ENCODE results near the gene CXCR3.
"Not testable (repeated sequence)": the region's sequence is repeated elsewhere in the genome, so short reads cannot be mapped to it uniquely, and the experiment has no call there.

Gene CXCR3

DNA sequence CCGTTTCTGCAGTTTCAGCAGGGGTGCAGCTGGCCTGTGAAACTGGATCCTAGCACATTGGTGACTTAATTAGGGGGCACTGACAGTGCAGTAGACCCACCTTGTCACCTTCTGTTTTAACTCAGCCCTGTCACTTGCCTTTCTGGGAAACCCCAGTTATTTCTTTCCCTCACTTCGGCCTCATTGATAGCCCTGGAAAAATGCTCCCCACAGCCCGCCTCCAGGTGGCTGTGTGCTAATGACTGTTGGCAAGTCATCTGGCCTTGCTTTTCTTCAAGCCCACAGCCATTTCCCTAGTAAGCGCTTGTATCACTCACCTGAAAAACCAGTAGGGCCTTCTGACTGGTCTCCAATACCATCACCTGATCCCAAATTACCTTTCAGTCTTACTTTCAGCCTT is 3.3 kb downstream of the CXCR3 start:
- H3K4me3 ChIP-seq (ENCODE audit: insufficient read depth, low read depth, low read length, poor library complexity, severe bottlenecking): no peak overlapping the region
- H3K27me3 ChIP-seq (replicated peaks; ENCODE audit: control insufficient read depth, insufficient read depth, low read length, poor library complexity, severe bottlenecking): no peaks in the 10 kb centered on the region
- H3K36me3 ChIP-seq (ENCODE audit: control insufficient read depth, insufficient read depth, low read length): peaks cover 13% of the 10 kb centered on the region
- H3K27ac ChIP-seq (ENCODE audit: insufficient read depth, low read length, poor library complexity, severe bottlenecking): no peak overlapping the region
- no peak for DNase-seq
- peaks cover 30% of the 10 kb centered on the region for H3K4me1 ChIP-seq (ENCODE audit: control insufficient read depth, insufficient read depth, low read length, poor library complexity, severe bottlenecking)
- H3K9me3 ChIP-seq (ENCODE audit: control insufficient read depth, low read length): no peaks in the 10 kb centered on the region

DNA sequence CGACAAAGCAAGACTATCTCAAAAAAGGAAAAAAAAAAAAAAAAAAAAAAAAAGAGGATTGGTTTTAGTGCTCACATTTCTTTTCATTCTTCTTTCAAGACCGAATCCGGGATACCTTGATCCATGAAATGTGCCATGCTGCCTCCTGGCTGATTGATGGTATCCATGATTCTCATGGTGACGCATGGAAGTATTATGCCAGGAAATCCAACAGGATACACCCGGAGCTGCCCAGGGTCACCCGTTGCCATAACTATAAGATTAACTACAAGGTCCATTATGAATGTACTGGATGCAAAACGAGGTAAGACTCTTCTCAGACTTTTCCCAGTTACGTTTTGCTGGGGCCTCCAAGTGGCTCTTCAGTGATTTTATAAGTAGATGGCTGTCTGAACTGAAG is 6.1 kb downstream of the CXCR3 start:
- peaks cover 13% of the 10 kb centered on the region for H3K36me3 ChIP-seq (ENCODE audit: control insufficient read depth, insufficient read depth, low read length)
- H3K27me3 ChIP-seq (replicated peaks; ENCODE audit: control insufficient read depth, insufficient read depth, low read length, poor library complexity, severe bottlenecking): no peaks in the 10 kb centered on the region
- H3K4me3 ChIP-seq (ENCODE audit: insufficient read depth, low read depth, low read length, poor library complexity, severe bottlenecking): no peak overlapping the region
- no peaks in the 10 kb centered on the region for H3K9me3 ChIP-seq (ENCODE audit: control insufficient read depth, low read length)
- H3K27ac ChIP-seq (ENCODE audit: insufficient read depth, low read length, poor library complexity, severe bottlenecking): no peak overlapping the region
- H3K4me1 ChIP-seq (ENCODE audit: control insufficient read depth, insufficient read depth, low read length, poor library complexity, severe bottlenecking): peaks cover 21% of the 10 kb centered on the region
- DNase-seq: no peak

DNA sequence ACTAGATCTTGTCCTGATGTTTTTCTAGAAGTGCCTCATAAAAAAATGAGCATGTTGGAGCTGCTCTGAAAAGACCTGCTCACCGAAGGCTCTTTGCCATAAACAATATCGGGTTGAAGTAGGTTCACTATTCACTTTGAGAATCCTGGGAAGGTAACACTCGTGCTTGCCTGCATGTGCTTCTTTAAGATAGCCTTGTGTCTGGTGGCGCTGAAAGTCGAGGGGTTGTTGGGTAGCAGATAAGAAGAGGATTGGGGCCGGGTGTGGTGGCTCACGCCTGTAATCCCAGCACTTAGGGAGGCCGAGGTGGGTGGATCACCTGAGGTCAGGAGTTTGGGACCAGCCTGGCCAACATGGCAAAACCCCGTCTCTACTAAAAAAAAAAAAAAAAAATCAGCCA is 6.6 kb downstream of the CXCR3 start:
- Histone ChIP-seq H3K36me3 (ENCODE audit: control insufficient read depth, insufficient read depth, low read length) (peaks cover 13% of the 10 kb centered on the region), H3K4me1 (ENCODE audit: control insufficient read depth, insufficient read depth, low read length, poor library complexity, severe bottlenecking) (peaks cover 26% of the 10 kb centered on the region)
- H3K4me3 ChIP-seq (ENCODE audit: insufficient read depth, low read depth, low read length, poor library complexity, severe bottlenecking); DNase-seq; H3K9me3 ChIP-seq (ENCODE audit: control insufficient read depth, low read length); H3K27me3 ChIP-seq (replicated peaks; ENCODE audit: control insufficient read depth, insufficient read depth, low read length, poor library complexity, severe bottlenecking); H3K27ac ChIP-seq (ENCODE audit: insufficient read depth, low read length, poor library complexity, severe bottlenecking): not testable (repeated sequence)

DNA sequence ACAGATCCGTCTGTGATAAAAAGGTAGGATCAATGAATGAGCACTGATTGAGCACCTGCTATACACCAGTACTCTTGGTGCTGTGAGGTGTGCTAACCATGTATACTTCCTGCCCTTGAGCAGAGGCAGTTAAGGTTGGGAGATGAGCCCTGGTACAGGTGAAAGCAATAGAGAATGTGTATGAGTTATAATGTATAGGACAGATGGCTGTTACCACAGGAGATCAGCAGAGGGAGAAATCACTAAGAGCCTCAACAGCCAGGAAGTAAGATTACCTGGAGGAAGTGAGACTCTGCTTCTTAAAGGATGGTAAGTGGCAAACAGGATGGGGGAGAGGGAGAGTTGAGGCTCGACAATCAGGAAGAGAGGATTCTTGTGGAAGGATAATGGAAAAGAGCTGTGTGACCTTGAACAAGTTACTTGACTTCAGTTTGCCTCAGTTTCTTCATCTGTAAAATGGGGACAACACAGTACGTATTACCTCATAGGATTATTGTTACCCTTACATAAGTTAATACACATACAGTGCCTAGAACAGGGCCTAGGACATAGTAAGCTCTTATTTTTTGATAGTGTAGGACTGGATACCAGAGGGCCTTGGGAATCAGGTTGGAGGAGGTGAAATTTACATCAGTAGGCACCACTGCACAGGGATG is 9.1 kb downstream of the CXCR3 start:
- no peak for DNase-seq
- Histone ChIP-seq H3K27me3 (replicated peaks; ENCODE audit: control insufficient read depth, insufficient read depth, low read length, poor library complexity, severe bottlenecking) (no peaks in the 10 kb centered on the region), H3K4me1 (ENCODE audit: control insufficient read depth, insufficient read depth, low read length, poor library complexity, severe bottlenecking) (peaks cover 23% of the 10 kb centered on the region), H3K27ac (ENCODE audit: insufficient read depth, low read length, poor library complexity, severe bottlenecking) (peak overlapping the region; percentile 27), H3K9me3 (ENCODE audit: control insufficient read depth, low read length) (no peaks in the 10 kb centered on the region), H3K36me3 (ENCODE audit: control insufficient read depth, insufficient read depth, low read length) (peaks cover 30% of the 10 kb centered on the region), H3K4me3 (ENCODE audit: insufficient read depth, low read depth, low read length, poor library complexity, severe bottlenecking) (no peak overlapping the region)

DNA sequence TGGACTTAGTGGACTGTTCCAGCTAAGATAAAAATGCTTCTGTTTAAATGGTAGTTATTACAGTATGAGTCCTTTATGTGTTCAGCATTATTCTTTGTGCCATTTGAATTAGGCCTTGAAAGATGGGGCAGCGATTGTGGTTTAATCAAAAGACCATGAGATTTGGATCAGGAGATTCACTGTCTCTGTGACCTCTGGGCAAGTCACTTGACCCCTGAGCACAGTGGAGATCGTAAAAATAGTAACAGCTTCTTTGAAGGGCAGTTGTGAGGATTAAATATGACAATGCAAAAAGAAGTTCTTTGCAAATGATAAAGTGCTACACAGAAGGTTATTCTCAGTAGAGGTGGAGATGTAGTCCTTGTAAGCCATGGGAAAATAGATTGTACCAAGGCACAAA is 10.8 kb downstream of the CXCR3 start:
- peaks cover 30% of the 10 kb centered on the region for H3K36me3 ChIP-seq (ENCODE audit: control insufficient read depth, insufficient read depth, low read length)
- peaks cover 23% of the 10 kb centered on the region for H3K4me1 ChIP-seq (ENCODE audit: control insufficient read depth, insufficient read depth, low read length, poor library complexity, severe bottlenecking)
- DNase-seq: no peak
- H3K27me3 ChIP-seq (replicated peaks; ENCODE audit: control insufficient read depth, insufficient read depth, low read length, poor library complexity, severe bottlenecking): no peaks in the 10 kb centered on the region
- no peak overlapping the region for H3K4me3 ChIP-seq (ENCODE audit: insufficient read depth, low read depth, low read length, poor library complexity, severe bottlenecking)
- H3K9me3 ChIP-seq (ENCODE audit: control insufficient read depth, low read length): no peaks in the 10 kb centered on the region
- peak overlapping the region; percentile 20 for H3K27ac ChIP-seq (ENCODE audit: insufficient read depth, low read length, poor library complexity, severe bottlenecking)

DNA sequence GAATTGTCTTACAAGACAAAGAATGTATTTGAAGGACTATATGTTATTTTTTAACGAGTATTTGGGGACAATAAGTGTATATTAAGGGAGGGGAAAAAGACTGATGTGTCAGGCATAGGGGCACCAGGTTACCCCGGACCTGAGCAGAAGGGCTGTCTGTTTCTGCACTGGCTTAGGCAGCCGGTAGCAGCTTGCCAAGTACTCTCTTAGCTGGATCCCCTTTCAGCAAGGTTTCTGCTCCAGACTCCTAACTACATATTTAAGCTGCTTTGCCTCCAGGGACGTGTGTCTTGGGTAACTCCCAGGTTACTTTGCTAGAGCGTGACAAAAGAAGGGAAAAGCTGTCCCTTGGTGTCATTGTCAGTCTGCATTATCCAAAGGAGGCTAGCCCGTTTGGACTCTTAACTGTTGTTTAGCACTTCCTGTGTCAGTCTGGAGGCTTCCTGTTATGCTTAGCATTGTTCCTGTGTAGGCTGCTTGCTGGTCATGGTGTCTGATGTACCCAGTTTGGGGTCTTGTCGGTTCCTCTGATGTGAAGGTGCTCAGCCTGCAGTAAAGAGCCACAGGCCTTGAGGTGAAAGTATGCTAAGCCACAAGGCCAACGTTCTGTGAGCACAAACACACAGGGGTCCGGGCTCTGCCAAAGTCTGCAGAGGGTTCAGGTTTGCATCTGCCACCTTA is 11.6 kb downstream of the CXCR3 start:
- no peaks in the 10 kb centered on the region for H3K27me3 ChIP-seq (replicated peaks; ENCODE audit: control insufficient read depth, insufficient read depth, low read length, poor library complexity, severe bottlenecking)
- H3K4me1 ChIP-seq (ENCODE audit: control insufficient read depth, insufficient read depth, low read length, poor library complexity, severe bottlenecking): peaks cover 23% of the 10 kb centered on the region
- peaks cover 27% of the 10 kb centered on the region for H3K36me3 ChIP-seq (ENCODE audit: control insufficient read depth, insufficient read depth, low read length)
- peak overlapping the region; percentile 20 for H3K27ac ChIP-seq (ENCODE audit: insufficient read depth, low read length, poor library complexity, severe bottlenecking)
- no peaks in the 10 kb centered on the region for H3K9me3 ChIP-seq (ENCODE audit: control insufficient read depth, low read length)
- no peak for DNase-seq
- no peak overlapping the region for H3K4me3 ChIP-seq (ENCODE audit: insufficient read depth, low read depth, low read length, poor library complexity, severe bottlenecking)

DNA sequence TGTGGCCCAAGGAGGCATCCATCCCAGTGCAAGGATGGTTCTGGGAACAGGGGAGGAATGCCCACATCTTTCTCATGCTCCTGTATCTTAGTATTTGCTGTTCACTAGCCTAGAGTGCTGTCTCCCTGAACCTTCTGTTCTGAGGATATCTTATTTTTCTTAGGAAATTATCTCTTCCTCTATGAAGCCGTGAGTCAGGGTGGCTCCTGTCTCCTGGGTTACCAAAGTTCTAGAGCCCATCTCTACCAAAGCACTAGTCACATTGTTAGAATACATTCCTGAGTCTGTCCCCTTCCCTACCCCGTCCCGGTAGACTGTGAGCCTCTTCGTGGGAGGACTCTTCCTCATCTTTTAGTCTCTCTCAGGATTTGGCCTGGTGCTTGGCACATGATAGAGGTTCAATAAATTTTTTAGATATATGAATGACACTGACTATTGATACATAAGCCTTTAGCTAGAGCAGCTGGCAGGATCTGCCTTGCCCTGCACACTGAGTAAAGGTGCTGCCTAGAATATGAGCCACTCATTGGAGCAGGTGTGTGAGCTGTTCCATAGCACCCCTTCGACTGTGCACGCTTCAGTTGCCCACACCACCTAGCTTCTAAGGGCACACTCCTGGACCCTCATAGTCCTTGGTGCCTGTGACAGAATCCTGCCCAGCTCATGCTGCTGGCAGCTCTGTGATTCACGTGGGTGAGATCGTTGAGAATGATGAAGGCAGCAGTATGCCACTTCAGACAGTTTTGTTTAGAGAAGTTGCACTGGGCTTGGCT is 13.3 kb downstream of the CXCR3 start:
- no peak for DNase-seq
- H3K4me3 ChIP-seq (ENCODE audit: insufficient read depth, low read depth, low read length, poor library complexity, severe bottlenecking): no peak overlapping the region
- H3K36me3 ChIP-seq (ENCODE audit: control insufficient read depth, insufficient read depth, low read length): peaks cover 17% of the 10 kb centered on the region
- no peaks in the 10 kb centered on the region for H3K27me3 ChIP-seq (replicated peaks; ENCODE audit: control insufficient read depth, insufficient read depth, low read length, poor library complexity, severe bottlenecking)
- no peaks in the 10 kb centered on the region for H3K9me3 ChIP-seq (ENCODE audit: control insufficient read depth, low read length)
- no peak overlapping the region for H3K27ac ChIP-seq (ENCODE audit: insufficient read depth, low read length, poor library complexity, severe bottlenecking)
- H3K4me1 ChIP-seq (ENCODE audit: control insufficient read depth, insufficient read depth, low read length, poor library complexity, severe bottlenecking): peaks cover 23% of the 10 kb centered on the region

DNA sequence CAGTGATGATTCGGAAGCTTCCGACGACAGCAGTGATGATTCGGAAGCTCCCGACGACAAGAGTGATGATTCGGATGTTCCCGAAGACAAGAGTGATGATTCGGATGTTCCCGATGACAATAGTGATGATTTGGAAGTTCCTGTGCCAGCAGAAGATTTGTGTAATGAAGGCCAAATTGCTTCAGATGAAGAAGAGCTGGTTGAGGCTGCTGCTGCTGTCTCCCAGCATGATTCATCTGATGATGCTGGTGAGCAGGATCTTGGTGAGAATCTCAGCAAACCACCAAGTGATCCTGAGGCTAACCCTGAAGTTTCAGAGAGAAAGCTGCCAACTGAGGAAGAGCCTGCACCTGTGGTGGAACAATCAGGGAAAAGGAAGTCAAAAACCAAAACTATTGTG is 14.2 kb downstream of the CXCR3 start:
- peaks cover 21% of the 10 kb centered on the region for H3K4me1 ChIP-seq (ENCODE audit: control insufficient read depth, insufficient read depth, low read length, poor library complexity, severe bottlenecking)
- DNase-seq: no peak
- H3K4me3 ChIP-seq (ENCODE audit: insufficient read depth, low read depth, low read length, poor library complexity, severe bottlenecking): no peak overlapping the region
- H3K36me3 ChIP-seq (ENCODE audit: control insufficient read depth, insufficient read depth, low read length): peaks cover 20% of the 10 kb centered on the region
- H3K9me3 ChIP-seq (ENCODE audit: control insufficient read depth, low read length): no peaks in the 10 kb centered on the region
- no peaks in the 10 kb centered on the region for H3K27me3 ChIP-seq (replicated peaks; ENCODE audit: control insufficient read depth, insufficient read depth, low read length, poor library complexity, severe bottlenecking)
- no peak overlapping the region for H3K27ac ChIP-seq (ENCODE audit: insufficient read depth, low read length, poor library complexity, severe bottlenecking)

DNA sequence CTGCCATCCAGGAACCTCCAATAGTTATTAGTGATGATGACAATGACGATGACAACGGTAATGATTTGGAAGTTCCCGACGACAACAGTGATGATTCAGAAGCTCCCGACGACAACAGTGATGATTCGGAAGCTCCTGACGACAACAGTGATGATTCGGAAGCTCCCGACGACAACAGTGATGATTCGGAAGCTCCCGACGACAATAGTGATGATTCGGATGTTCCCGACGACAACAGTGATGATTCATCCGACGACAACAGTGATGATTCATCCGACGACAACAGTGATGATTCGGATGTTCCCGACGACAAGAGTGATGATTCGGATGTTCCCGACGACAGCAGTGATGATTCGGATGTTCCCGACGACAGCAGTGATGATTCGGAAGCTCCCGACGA is 14.7 kb downstream of the CXCR3 start:
- Histone ChIP-seq H3K4me3 (ENCODE audit: insufficient read depth, low read depth, low read length, poor library complexity, severe bottlenecking) (no peak overlapping the region), H3K27me3 (replicated peaks; ENCODE audit: control insufficient read depth, insufficient read depth, low read length, poor library complexity, severe bottlenecking) (no peaks in the 10 kb centered on the region), H3K27ac (ENCODE audit: insufficient read depth, low read length, poor library complexity, severe bottlenecking) (no peak overlapping the region), H3K9me3 (ENCODE audit: control insufficient read depth, low read length) (no peaks in the 10 kb centered on the region), H3K4me1 (ENCODE audit: control insufficient read depth, insufficient read depth, low read length, poor library complexity, severe bottlenecking) (peaks cover 15% of the 10 kb centered on the region), H3K36me3 (ENCODE audit: control insufficient read depth, insufficient read depth, low read length) (peaks cover 21% of the 10 kb centered on the region)
- no peak for DNase-seq

DNA sequence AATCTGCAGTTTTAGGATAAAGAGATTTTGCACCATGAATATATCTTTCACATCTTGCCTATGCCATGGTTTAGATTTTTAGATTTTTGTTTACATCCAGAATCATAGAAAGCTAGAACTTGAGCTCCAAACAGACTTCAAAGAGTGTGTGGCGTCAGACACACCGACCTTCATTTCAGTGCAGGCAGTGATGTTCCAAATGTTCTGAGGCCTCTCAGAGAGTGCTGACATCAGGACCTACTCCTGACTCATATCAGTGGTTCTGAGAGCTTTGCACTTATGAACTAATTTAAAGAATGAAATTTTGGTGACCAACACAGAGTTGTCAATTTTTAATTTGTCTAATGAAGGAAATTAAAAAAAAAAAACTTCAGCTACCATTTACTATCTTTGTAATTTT is 18.3 kb downstream of the CXCR3 start:
- DNase-seq: no peak
- no peaks in the 10 kb centered on the region for H3K4me1 ChIP-seq (ENCODE audit: control insufficient read depth, insufficient read depth, low read length, poor library complexity, severe bottlenecking)
- H3K9me3 ChIP-seq (ENCODE audit: control insufficient read depth, low read length): no peaks in the 10 kb centered on the region
- H3K27me3 ChIP-seq (replicated peaks; ENCODE audit: control insufficient read depth, insufficient read depth, low read length, poor library complexity, severe bottlenecking): no peaks in the 10 kb centered on the region
- no peak overlapping the region for H3K4me3 ChIP-seq (ENCODE audit: insufficient read depth, low read depth, low read length, poor library complexity, severe bottlenecking)
- peaks cover 14% of the 10 kb centered on the region for H3K36me3 ChIP-seq (ENCODE audit: control insufficient read depth, insufficient read depth, low read length)
- H3K27ac ChIP-seq (ENCODE audit: insufficient read depth, low read length, poor library complexity, severe bottlenecking): no peak overlapping the region

Measured in effector memory CD4-positive, alpha-beta T cell (primary cell).